COLO668 (cell line): ENCODE results near the gene DDX25.

Experiments used
- DNase-seq: peaks from one replicate; lab custom pipeline; 2025; ENCODE audit not compliant: unreplicated experiment; lab: John Stamatoyannopoulos, UW

Gene DDX25

DNA sequence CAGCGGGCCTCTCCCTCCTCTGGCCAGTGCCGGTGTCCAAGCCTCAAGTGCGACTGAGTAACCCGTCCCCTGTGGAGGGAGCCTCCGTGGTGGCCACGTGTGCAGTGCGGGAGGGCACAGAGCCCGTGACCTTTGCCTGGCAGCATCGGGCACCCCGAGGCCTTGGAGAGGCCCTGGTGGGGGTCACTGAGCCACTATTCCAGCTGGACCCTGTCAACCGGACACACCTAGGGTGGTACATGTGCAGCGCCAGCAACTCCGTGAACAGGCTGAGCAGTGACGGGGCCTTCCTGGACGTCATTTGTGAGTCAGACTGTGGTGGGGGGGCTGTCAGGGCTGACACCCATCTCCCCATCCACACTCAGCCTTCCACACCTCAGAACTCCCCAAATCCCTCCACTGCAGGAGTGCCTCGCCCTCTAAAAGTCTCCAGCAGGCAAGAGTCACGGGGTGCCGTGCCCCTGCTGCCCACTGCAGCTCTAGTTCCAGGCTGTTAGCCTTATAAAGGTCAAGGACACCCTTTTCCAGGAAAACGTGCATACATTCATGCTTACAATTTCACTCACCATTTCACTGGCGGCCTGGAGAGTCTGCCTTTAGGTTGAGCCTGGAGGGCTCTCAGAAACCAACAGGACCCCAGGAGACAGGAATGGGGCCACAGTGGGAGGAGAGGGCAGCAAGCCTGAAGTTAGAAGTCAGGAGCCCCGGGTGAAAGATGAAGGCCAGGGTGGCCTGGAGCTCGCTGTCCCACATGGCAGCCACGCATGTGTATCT is 44.2 kb downstream of the DDX25 start:
- DNase-seq: no peak

DNA sequence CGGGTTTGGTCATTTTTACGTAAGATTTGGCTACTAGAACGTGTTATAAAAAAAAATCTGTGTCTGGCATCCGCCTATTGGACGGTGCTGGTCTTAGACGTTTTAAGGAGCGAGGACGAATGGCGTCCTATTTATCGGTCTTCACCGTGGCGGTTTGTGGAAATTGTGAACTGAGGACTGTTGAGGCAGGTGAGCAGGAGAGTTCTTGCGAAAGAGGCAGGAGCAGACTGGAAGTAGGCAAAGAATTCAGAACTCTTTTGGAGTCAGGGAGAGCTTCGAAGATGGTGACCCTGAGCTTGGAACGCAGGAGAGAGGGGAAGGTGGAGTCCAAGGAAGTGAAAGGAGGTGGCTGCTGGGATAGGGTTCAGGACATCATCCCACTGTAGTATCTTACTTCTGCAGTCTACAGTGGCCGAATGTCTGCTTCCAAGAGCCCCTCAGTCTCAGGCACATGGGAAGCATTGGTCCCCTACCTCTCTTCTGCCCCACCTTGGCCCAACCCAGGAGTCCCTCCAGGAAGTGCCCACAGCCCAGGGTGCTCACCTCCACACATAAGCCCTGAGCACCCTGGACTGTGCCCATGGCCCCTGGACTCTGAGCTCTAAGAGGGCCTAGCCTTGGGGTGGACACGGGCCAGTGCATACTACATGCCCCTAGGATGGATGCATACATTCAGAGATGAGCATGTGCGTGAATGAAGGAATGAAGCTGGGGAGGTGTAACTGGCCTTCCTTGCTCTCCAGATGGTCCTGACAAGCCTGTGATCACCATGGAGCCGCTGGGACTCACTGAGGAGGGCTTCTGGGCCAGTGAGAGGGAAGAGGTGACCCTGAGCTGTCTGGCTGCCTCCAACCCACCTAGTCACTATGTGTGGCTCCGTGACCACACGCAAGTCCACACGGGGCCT is 45.2 kb downstream of the DDX25 start:
- DNase-seq: no peak

DNA sequence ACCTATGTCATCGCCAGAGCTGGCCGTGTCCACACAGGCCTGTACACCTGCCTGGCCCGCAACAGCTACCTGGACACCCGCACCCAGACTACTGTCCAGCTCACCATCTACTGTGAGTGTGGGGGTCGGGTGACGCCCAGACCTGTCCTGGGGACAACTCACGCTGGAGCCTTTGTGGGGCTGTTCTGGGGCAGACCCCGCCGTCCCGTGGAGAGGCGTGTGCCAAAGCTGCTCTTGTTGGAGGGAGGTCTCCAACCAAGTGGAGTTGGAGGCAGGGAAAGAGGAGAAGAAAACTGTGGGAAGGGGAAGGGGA is 45.8 kb downstream of the DDX25 start:
- DNase-seq: no peak

DNA sequence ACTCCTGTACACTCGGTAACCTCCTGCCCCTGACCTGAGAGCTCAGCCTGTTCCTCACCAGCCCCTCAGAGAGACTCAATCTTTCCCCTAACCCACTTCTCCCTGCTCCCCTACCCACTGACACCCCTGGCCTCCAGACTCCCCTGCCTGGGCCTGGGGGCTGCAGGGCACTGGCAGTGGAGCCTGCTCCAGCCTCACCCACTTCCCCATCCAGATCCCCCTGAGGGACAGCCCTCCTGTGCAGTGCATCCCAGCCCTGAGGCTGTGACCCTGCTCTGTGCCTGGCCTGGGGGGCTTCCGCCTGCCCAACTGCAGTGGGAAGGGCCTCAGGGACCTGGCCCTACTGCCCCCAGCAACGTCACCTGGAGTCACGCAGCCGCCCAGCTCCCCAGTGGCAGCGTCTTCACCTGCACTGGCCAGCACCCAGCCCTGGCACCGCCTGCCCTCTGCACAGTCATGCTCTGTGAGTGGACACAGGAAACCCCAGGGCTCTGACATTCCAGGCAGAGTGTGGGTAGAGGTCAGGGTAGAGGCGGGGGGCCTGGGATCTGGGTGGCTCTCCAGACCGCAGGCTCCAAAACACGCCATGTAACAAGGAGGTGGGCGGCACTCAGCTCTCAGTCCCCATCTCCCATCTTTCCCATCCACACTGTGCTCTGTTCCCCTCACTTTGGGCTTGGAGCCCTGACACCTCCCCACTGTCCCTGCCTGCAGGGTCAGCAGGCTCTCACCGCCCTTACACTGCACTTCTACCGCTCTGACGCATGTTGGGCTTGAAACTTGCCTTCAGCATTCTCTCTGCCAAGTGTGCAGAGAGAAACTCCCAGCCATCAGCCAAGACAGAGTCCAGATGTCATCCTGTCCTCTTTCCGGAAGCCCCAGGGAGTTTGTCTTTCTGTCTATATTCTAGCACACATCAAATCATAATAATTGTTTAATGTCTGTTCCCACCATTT is 46.7 kb downstream of the DDX25 start:
- no peak for DNase-seq

DNA sequence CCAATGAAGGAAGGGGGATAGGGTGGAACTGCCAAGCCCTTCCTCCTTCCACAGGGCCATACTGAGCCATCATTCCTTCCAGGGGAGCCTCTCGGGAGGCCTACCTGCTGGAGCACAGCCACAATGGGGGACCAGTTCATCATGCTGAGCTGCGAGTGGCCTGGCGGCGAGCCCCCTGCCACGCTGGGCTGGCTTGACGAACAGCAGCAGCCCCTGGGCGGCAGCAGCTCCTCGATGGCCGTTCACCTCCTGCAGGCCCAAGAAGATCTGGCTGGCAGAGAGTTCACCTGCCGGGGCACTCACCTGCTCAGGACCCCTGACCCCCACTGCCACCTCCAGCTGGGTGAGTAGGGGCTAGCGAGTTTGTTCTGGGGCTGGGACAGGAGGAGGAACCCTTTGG is 47.4 kb downstream of the DDX25 start:
- no peak for DNase-seq

DNA sequence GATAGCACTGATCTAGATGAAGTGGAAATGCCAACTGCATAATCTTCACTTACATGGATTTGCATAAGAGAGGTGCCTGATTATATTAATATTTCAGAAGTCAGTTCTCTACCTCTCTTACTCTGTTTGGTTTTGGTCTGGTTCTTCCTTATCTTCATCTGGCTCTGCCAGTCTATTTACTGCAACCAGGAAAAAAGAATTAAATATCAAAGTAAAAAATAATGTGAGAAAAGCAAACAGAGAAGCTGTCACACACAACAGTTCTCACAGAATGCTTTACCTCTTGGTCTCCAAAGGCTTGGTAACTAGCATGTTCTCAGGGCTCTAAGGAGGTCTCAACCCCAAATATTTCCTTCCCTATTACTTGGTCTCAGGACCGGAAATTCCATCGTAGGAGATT is 48.3 kb downstream of the DDX25 start:
- DNase-seq: no peak

DNA sequence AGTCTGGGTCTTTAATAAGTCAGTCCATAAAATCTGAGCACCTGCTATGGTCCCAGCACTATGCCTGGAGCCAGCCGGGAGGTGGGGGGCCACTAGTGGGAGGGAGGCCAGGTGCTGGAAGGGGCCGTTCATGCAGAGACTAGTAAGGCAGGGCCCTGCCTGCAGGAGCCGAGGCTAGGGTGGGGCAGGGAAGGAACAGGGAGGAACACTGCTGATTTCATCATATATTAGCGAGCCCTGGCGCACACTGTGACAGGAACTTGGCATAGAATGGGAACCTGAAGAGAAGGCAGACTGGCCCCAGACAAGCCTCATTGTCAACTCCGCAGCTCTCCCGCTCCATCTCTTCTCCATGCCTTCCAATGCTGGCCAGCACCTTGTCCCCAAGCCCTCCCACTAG is 48.7 kb downstream of the DDX25 start:
- DNase-seq: no peak

DNA sequence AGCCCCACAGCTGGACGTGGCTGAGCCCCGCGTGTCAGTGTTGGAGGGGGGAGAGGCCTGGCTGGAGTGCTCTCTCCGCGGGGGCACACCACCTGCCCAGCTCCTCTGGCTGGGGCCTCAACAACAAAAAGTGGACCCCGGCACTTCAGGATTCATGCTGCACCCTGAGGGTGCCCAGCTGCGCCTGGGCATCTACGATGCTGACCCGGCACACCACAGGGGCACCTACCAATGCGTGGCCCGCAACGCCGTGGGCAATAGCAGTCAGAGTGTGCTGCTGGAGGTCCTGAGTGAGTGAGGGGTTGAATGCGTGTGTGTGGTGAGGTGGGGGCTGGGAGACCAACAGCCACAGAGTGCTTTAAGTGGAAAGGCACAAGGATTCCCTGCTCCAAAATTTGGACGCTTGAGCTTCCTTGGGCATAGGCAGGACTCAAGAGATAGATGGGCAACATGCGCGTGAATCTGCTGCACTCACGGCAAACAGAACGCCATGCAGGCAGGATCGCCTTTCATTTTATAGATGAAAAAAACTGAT is 49.2 kb downstream of the DDX25 start:
- no peak for DNase-seq

DNA sequence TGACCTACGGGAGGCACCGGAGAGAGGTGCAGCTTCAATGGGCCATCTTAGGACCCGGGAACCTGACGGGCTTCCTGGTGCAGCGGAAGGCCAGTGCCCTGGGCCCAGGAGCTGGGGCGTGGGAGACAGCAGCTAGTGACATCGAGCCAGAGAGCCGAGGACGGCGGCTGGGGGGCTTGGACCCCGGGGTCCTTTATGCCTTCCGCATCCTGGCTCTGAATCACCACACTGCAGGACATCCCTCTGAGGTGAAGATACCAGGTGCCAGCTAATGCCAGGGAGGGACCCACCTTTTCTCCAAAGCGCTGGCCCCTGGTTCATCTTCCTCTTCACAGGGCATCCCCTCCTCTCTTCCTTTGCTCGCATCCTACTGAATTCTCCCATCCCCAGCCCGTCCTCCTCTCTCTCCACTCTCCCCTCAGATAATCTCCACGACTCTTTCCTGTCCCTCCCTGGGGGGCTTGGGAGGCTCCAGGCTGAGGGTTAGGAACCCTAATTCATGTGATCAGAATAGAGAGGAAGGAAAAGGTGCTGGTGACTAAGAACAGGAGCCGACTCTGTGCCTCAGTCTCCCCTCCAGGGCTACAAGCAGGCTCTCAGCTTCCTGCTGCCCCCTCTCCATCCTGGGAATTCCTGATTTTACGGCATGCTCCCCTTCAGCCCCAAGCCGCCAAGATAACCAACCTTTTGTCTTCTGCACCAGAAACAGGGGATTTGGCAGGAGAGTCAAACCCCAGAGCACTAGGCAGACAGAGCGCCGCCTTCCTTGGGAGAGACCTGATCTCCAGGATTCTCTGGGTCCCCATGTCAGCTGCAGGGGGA is 50.0 kb downstream of the DDX25 start:
- DNase-seq: no peak

DNA sequence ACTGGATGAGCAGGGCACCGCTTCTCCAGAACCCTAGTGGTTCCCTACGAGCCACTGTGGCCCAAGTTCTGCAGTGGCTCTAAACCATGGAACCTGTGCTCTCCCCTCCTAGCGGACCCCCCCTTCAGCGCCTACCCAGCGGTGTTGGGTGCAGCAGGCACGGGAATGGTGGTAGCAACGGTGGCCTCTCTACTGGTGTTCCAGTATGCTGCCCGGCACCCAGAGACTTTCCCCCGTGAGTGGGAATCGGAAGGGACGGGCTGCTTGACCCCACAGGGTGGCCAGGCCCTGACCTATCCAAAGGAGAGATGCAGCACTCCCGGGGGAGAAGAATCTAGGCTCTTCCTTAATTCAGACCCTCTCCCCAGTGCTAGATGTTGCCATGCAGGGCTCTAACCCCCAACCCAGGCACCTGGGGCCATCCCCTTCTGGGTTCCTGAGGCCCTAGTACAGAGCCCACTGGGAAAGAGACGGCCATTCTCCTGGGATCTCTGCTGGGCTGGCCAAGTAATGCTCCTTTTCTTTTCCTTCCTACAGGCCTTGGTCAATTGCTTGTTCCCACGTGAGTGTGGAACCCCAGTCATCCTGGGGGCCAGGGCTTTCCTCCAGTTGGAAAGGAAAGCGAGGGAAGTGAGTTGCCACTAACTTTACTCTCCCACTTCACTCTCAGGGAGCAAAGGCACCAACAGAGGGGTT is 50.8 kb downstream of the DDX25 start:
- DNase-seq: no peak

DNA sequence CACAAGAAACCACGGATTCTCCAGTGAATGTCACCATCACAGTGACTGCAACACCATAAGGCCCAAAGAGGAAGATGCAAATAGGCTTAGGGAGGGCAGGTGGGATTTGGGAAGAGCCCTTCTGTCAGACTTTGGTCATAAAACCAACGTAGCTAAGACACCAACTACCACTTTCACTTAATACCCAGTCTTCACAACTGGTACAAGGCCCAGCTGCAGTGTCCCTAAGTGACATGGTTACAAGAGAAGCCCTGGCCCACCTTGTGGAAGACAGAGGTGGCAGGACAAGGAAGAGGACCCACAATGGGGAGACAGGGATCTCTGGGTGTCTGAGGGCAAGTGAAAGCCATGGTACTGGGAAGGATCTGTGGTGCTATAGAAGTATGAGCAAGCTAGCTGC is 51.5 kb downstream of the DDX25 start:
- no peak for DNase-seq

DNA sequence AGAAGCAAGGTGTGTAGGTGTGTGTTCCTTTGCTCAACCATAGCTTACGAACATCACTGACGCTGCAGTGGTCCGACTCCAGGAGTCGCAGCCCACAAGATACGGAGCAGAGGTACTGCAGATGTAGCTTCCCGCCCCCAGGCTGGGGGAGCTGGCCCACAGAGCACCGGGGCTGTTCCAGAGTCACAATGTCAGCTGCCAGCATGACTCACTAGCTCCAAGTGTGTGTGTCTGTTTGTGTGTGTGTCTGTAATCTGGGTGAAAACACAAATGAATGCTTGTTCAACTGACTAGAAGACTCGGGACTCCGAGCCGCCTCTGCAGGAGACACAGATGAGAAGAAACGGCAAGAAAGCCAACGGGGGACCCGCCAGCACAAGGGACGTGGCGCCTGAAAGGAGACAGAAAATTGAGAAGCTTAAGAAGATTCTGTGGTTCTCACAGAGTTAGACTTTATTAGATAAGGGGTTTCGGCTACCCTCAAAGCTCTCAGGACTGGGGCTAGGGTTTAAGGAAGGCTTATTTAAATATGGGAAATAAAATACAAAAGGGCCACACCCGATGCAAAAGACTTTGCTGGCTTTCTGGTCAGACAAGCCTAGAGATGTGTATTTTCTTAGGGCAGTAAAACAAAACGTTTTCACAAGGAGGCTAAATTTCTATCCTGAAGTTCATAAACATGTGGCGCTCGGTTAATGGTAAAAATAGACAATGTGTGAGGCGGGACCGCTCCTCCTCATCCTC is 52.3 kb downstream of the DDX25 start:
- DNase-seq: no peak

DNA sequence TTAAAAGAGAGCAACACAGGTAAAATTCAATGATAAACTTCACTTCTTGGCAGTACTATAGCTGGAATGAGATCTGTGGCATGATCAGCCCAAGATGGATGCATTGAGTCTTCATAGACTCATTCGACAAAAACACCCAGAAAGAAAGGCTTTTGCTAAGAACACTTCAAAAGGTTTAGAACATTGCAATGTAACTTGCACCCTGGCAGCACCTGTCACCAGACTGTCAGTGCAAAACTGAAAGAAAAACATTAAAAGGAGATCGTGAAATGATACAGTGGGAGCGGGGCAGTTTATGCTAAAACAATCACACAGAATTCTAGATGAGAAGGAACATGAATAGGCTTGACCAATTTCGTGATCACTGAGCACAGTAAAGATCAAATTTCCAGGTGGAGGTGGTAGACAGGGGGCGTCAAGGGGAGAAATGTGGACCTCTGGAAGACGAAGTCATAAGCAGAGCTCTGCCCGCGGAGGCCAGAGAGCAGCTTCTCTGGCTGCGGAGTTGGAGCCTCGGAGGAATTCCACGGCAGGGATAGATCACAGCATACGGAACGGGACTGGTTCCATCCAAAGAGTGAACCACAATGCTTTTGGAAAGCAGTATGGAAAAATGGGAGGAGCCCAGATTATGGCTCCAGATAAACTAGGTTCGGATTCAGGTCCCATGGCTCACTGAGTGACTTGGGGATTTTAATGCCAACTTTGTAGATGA is 53.5 kb downstream of the DDX25 start:
- DNase-seq: no peak

DNA sequence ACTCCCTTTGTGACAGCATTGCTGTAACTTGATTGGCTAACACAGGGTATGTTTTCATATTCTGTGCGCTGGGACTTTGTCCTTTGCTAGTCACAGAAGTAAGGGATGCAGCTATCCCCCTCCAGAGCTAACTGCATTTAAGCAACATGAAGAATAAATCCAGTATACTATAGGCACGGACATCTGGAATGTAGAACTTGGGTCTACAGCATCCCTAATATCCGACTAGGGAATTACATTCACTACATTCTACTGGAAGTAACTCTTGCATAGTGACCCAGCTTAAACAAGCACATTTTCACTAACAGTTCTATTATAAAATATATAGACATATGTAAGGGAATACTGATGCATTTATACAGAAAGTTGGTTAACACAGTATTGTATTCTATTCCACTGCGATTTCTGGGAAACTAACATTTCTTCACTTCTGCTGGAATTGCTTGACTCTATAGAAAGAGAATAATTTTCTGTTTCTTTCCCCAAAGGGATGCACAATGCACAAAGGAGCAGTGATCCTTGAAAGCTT is 54.6 kb downstream of the DDX25 start:
- no peak for DNase-seq

DNA sequence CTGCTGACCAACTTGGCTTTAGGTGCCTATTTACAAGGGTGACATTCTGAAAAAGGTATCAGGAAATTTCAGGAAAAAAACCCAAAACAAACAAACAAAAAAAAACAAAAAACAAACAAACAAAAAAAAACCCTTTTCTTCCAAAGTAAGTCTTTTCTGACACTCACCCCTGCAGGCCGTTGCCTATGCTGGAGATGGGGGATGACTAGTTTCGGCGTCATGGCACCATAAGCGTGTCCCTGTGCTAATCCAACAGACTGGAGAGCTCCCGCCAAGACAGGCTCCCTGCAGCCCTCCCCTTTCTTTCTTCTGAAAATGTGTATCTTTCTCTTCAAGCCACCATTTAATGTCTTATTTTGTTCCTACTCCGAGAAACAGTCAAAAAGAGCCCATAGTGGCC is 55.2 kb downstream of the DDX25 start:
- no peak for DNase-seq

DNA sequence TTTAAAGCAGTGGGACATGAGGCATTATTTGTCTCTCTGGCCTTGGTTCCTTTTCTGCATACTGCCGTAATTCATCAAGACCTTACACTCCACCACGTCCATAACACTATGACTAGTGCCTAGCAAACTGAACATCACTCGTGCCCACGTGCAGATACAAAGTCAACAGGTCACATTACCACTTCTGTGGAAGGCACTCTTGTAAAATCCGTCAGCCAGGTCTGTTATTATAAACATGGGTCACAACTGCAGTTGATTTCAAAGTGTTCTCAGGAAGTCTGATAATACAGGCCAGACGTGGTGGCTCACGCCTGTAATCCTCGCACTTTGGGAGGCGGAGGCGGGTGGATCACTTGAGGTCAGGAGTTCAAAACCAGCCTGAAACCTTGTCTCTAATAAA is 55.6 kb downstream of the DDX25 start:
- DNase-seq: no peak

DNA sequence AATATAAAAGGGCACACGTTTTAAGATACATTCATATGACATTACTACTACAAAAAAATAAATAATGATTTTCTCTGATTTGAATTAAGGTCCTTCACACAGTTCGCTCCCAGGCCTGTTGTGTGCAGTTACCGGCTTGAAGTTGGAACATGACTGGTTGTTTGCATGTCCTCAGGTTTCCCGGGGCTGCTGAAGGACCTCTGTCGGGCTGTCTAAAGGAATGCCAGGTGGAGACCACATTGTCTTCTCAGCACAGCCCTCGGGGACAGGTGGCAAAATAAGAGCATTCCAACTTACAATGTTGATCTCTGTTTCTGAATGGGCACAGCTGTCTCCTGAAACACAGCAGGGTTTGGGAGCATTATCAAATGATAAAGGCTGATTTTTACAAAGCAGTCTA is 56.5 kb downstream of the DDX25 start:
- DNase-seq: no peak

DNA sequence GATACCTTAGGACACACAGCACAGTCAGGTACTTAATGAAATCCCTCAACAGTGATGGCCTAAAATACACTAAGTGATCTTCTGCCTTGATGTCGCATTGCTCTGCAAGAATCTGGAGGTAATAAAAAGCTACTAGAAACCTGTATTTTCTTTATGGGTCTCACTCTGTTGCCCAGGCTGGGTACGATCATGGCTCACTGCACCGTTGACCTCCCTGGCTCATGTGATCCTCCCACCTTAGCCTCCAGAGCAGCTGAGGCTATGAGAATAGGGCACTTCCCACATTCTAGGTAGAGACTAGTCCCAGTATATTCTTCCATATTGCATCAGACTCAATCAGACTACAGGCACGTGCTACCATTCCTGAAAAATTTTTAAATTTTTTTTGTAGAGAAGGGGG is 63.2 kb downstream of the DDX25 start:
- no peak for DNase-seq
